ENCODE measurements around the gene CD300LD.

DNA sequence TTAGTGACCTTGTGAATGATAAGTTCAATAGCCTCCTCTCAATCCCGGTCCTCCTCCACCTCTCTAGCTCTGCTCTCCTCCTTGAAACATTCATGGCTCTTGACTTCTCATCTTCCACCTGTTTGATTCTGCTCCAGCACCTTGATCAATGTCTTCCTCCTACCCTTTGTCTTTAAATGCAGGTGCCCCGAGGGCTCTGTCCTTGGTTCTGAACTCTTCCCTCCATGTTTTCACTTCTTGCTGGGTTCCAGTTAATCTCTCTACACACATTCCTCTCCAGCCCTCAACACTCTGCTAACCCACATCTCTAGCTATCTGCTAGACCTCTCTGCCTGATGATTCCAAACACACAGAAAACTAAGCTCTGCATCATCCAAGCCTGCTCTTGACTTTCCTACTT lies 18.0 kb upstream of the CD300LD start:
- TF ChIP-seq, protein P1, sequence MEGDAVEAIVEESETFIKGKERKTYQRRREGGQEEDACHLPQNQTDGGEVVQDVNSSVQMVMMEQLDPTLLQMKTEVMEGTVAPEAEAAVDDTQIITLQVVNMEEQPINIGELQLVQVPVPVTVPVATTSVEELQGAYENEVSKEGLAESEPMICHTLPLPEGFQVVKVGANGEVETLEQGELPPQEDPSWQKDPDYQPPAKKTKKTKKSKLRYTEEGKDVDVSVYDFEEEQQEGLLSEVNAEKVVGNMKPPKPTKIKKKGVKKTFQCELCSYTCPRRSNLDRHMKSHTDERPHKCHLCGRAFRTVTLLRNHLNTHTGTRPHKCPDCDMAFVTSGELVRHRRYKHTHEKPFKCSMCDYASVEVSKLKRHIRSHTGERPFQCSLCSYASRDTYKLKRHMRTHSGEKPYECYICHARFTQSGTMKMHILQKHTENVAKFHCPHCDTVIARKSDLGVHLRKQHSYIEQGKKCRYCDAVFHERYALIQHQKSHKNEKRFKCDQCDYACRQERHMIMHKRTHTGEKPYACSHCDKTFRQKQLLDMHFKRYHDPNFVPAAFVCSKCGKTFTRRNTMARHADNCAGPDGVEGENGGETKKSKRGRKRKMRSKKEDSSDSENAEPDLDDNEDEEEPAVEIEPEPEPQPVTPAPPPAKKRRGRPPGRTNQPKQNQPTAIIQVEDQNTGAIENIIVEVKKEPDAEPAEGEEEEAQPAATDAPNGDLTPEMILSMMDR (IDR thresholded peaks at IDR 0.05): no peak
- TF ChIP-seq POLR2A (IDR thresholded peaks at IDR 0.05): no peak

Measured in Peyer's patch (tissue), 4 donors.